Endothelial cell of umbilical vein (primary cell): ENCODE measurements around the gene OR9Q2. TPM values are rescaled to one million over a fixed set of nuclear protein-coding genes. Genes with fewer than 3 reads are reported as not detected.

ENCODE experiments used
- BruUV-seq: library from RNA; stranded (reverse); fragments of 400-500 nt; replicated peaks from 2 replicates; lab custom pipeline; 2021; lab: Mats Ljungman, UMichigan
- CTCF ChIA-PET: fragments of 300-600, 350-600 bp; sonication (Branson Sonifier 250); formaldehyde crosslinking; loops from one replicate; lab custom pipeline; 2021; ENCODE audit warnings: antibody characterized with exemption, inconsistent platforms; lab: Charles Lee
- POLR2A ChIA-PET: fragments of 300-600, 350-600 bp; sonication (Branson Sonifier 250); formaldehyde crosslinking; loops from one replicate; lab custom pipeline; 2021; ENCODE audit warnings: antibody characterized with exemption, inconsistent platforms; lab: Charles Lee
- DNase-seq: peaks from one replicate; pipeline ENCODE4 v3.0.0-alpha.2; 2011; ENCODE audit warnings: low read depth, low spot score
- FAIRE-seq: peaks from 2 replicates; lab custom pipeline; 2011; peaks lifted over from hg19 to GRCh38; lab: Jason Lieb, UNC
- H2AFZ ChIP-seq: 2 replicates; pipeline ENCODE4 v1.6.0; 2012; ENCODE audit warnings: low read depth, low read length, control low read depth, inconsistent platforms
- H3K27ac ChIP-seq: 2 replicates; pipeline ENCODE4 v1.5.1; 2011; ENCODE audit warnings: low read depth, mild to moderate bottlenecking, control low read depth, low read length, moderate library complexity; ENCODE audit not compliant: insufficient read depth
- H3K27me3 ChIP-seq, 2 experiments: 2 replicates each; pipeline versions ENCODE4 v1.6.0 to v1.6.1; 2011; ENCODE audit warnings: low read length in 2 of 2, mixed read lengths in 1 of 2; ENCODE audit not compliant: control insufficient read depth in 2 of 2, insufficient read depth in 2 of 2
- H3K36me3 ChIP-seq, 2 experiments: 2 replicates in 1 of 2; 3 replicates in 1 of 2; pipeline ENCODE4 v1.5.1; 2011; ENCODE audit warnings: low read length in 2 of 2, mild to moderate bottlenecking in 1 of 2, moderate library complexity in 1 of 2; ENCODE audit not compliant: control insufficient read depth in 2 of 2, insufficient read depth in 2 of 2; ENCODE audit errors: extremely low read depth in 1 of 2
- H3K4me1 ChIP-seq: 3 replicates; pipeline ENCODE4 v1.5.1; 2011; ENCODE audit warnings: mild to moderate bottlenecking, low read length; ENCODE audit not compliant: control insufficient read depth, insufficient read depth; ENCODE audit errors: extremely low read depth
- H3K4me2 ChIP-seq: 2 replicates; pipeline ENCODE4 v1.6.1; 2011; ENCODE audit warnings: low read length, control low read depth, mixed read lengths; ENCODE audit not compliant: insufficient read depth
- H3K4me3 ChIP-seq, 3 experiments: fragments of 200-600 bp in 1 of 3; sonication (generic), shearing (Covaris generic) in 1 of 3; replicated peaks in 1 of 3; 2 replicates each; pipeline ENCODE4 v1.5.1; 2011 to 2016; ENCODE audit warnings: control low read depth in 3 of 3, low read length in 3 of 3, mild to moderate bottlenecking in 2 of 3, inconsistent platforms in 1 of 3, low read depth in 1 of 3, moderate library complexity in 1 of 3; ENCODE audit not compliant: insufficient read depth in 1 of 3
- H3K79me2 ChIP-seq: 2 replicates; pipeline ENCODE4 v1.6.0; 2012; ENCODE audit warnings: low read length, inconsistent platforms; ENCODE audit not compliant: control insufficient read depth, insufficient read depth
- H3K9ac ChIP-seq: replicated peaks from 2 replicates; pipeline ENCODE3; 2011; ENCODE audit warnings: low read length, control low read depth; ENCODE audit not compliant: insufficient read depth; ENCODE audit errors: extremely low read depth
- H3K9me1 ChIP-seq: replicated peaks from 3 replicates; pipeline ENCODE4 v1.6.0; 2011; ENCODE audit warnings: mild to moderate bottlenecking, low read length; ENCODE audit not compliant: control insufficient read depth, insufficient read depth; ENCODE audit errors: extremely low read depth
- H3K9me3 ChIP-seq: replicated peaks from 2 replicates; pipeline ENCODE4 v1.5.1; 2012; ENCODE audit warnings: low read length, inconsistent platforms; ENCODE audit not compliant: control insufficient read depth, insufficient read depth
- H4K20me1 ChIP-seq: replicated peaks from 2 replicates; pipeline ENCODE3; 2011; ENCODE audit warnings: mild to moderate bottlenecking, low read length; ENCODE audit not compliant: control insufficient read depth, insufficient read depth; ENCODE audit errors: extremely low read depth
- FOS ChIP-seq: IDR thresholded peaks from 2 replicates; pipeline ENCODE4 v1.6.1; 2011; ENCODE audit warnings: mild to moderate bottlenecking, low read length, moderate library complexity, borderline replicate concordance; ENCODE audit not compliant: insufficient read depth
- JUN ChIP-seq: IDR thresholded peaks from 2 replicates; pipeline ENCODE4 v1.6.1; 2011; ENCODE audit warnings: borderline replicate concordance, low read depth; ENCODE audit not compliant: insufficient read length, insufficient read depth
- dilution Hi-C: fragments of 300-500 bp; cut with MboI; formaldehyde crosslinking; loops from one replicate; pipeline ENCODE4 v1.15.0; 2019; ENCODE audit warnings: low sequenced_read_pairs; ENCODE audit not compliant: extremely low pct_ligation_motif_present
- intact Hi-C: fragments of 100-400 bp; cut with micrococcal nuclease; formaldehyde crosslinking; loops from one replicate; pipeline ENCODE4 v1.10.0; 2022
- polyA plus RNA-seq, 4 experiments: library from polyadenylated mRNA; depleted of rRNA in 3 of 4; stranded (reverse) in 3 of 4; unstranded in 1 of 4; fragments of >200 nt; gene quantifications; 2 replicates each; pipeline versions ENCODE4 v1.2.1 to v1.2.3, GENCODE V29; 2011 to 2012; ENCODE audit warnings: missing spikeins in 1 of 4
- total RNA-seq: library from RNA; stranded (reverse); gene quantifications from 2 replicates; pipeline ENCODE4 v1.2.3, GENCODE V29; 2021
- TF ChIP-seq, protein P1 (sequence below), 2 donors: IDR thresholded peaks; 1 replicate in 1 of 2; 2 replicates in 1 of 2; pipeline ENCODE4 v1.5.1; 2011; ENCODE audit warnings: low read length in 2 of 2, mild to moderate bottlenecking in 2 of 2, moderate library complexity in 2 of 2, control low read depth in 1 of 2, inconsistent platforms in 1 of 2, low read depth in 1 of 2; ENCODE audit not compliant: insufficient read depth in 1 of 2; ENCODE audit errors: extremely low read depth in 1 of 2
- TF ChIP-seq, protein P2 (sequence below): IDR thresholded peaks from 2 replicates; pipeline ENCODE4 v1.6.1; 2011; ENCODE audit not compliant: insufficient read depth, insufficient read length

OR9Q2 gene
- total and polyA plus RNA-seq, 2 donors (not counting 3 experiments of a cell fraction or from before 2014, with no cell fraction given), result not detected

DNA sequence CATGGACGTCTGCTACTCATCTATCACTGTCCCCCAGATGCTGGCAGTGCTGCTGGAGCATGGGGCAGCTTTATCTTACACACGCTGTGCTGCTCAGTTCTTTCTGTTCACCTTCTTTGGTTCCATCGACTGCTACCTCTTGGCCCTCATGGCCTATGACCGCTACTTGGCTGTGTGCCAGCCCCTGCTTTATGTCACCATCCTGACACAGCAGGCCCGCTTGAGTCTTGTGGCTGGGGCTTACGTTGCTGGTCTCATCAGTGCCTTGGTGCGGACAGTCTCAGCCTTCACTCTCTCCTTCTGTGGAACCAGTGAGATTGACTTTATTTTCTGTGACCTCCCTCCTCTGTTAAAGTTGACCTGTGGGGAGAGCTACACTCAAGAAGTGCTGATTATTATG is 9.2 kb upstream of the OR9Q2 start:
- POLR2A ChIA-PET, result no interaction called here
- Histone ChIP-seq H3K4me1 (no peaks in the 10 kb centered on the region), H3K9me1 (no peaks in the 10 kb centered on the region), H3K9ac (no peak overlapping the region), H3K4me2 (no peak overlapping the region), H3K36me3 (no peaks in the 10 kb centered on the region), H3K4me3 (no peak overlapping the region), H3K27ac (no peak overlapping the region), H3K9me3 (no peaks in the 10 kb centered on the region), H3K27me3 (no peaks in the 10 kb centered on the region), H2AFZ (no peak overlapping the region), H4K20me1 (no peaks in the 10 kb centered on the region), H3K79me2 (no peaks in the 10 kb centered on the region)
- DNase-seq (no peak), FAIRE-seq (no peak)
- BruUV-seq, result no TSS peak
- intact Hi-C loops (no loop called here), dilution Hi-C loops (no loop called here)
- no peak for TF ChIP-seq FOS
- TF ChIP-seq, protein P1, sequence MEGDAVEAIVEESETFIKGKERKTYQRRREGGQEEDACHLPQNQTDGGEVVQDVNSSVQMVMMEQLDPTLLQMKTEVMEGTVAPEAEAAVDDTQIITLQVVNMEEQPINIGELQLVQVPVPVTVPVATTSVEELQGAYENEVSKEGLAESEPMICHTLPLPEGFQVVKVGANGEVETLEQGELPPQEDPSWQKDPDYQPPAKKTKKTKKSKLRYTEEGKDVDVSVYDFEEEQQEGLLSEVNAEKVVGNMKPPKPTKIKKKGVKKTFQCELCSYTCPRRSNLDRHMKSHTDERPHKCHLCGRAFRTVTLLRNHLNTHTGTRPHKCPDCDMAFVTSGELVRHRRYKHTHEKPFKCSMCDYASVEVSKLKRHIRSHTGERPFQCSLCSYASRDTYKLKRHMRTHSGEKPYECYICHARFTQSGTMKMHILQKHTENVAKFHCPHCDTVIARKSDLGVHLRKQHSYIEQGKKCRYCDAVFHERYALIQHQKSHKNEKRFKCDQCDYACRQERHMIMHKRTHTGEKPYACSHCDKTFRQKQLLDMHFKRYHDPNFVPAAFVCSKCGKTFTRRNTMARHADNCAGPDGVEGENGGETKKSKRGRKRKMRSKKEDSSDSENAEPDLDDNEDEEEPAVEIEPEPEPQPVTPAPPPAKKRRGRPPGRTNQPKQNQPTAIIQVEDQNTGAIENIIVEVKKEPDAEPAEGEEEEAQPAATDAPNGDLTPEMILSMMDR (IDR thresholded peaks at IDR 0.05; ENCODE audit: extremely low read depth in 1 of 2, insufficient read depth in 1 of 2, low read depth in 1 of 2, low read length in 2 of 2), result no peak
- CTCF ChIA-PET, result no interaction called here

DNA sequence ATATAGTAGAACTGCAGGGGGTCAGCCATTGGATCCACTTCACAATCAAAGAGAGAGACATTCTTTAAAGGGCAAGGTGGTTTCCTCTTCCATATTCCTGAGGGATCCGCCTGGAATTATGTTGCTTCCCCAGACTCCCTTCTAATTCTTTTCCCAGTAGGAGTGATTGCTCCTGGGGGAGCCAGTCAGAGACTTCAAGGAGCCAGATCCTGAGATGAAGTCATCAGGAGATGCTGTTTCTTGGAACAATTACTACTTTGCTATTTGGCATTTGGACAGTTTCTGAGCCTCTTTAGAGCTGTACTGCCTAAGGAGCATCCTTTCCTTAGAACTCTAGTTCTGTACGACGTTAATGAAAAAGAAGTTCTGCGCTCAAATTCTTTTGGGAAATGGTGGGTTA is 1.9 kb upstream of the OR9Q2 start:
- Histone ChIP-seq H3K9me3 (no peaks in the 10 kb centered on the region), H3K27me3 (no peaks in the 10 kb centered on the region), H3K9ac (no peak overlapping the region), H3K4me3 (no peak overlapping the region), H2AFZ (no peak overlapping the region), H3K27ac (no peak overlapping the region), H4K20me1 (no peaks in the 10 kb centered on the region), H3K4me2 (no peak overlapping the region), H3K4me1 (no peaks in the 10 kb centered on the region), H3K9me1 (no peaks in the 10 kb centered on the region), H3K36me3 (no peaks in the 10 kb centered on the region), H3K79me2 (no peaks in the 10 kb centered on the region)
- intact Hi-C loops, result no loop called here
- dilution Hi-C loops, result no loop called here
- DNase-seq (no peak), FAIRE-seq (no peak)
- no peak for TF ChIP-seq JUN
- TF ChIP-seq, protein P1 (IDR thresholded peaks at IDR 0.05; ENCODE audit: extremely low read depth in 1 of 2, insufficient read depth in 1 of 2, low read depth in 1 of 2, low read length in 2 of 2), result no peak
- TF ChIP-seq, protein P2, sequence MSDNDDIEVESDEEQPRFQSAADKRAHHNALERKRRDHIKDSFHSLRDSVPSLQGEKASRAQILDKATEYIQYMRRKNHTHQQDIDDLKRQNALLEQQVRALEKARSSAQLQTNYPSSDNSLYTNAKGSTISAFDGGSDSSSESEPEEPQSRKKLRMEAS, result no peak
- POLR2A ChIA-PET, result no interaction called here
- BruUV-seq, result no TSS peak
- CTCF ChIA-PET, result no interaction called here
